Activated CD4-positive, CD25-positive, alpha-beta regulatory T cell treated with anti-CD3 and anti-CD28 coated beads, Interleukin-2, amount 50 U/mL, for 24 hours (primary cell): ENCODE data around the gene PGAM2.
"Not testable (repeated sequence)": the region's sequence is repeated elsewhere in the genome, so short reads cannot be mapped to it uniquely, and the experiment has no call there.

ENCODE experiments used
- ATAC-seq, 2 donors: fragments of 150-1000 bp; cut with Tn5 transposase; one replicate each; pipeline ENCODE4 v1.10.0; 2021; ENCODE audit warnings: mild to moderate bottlenecking in 1 of 2, moderate library complexity in 1 of 2

PGAM2 gene

GRCh38 chr7:44018857-44019807 lies 46.2 kb downstream of the PGAM2 start:
- ATAC-seq: peak; percentile 91

GRCh38 chr7:44015090-44015489 lies 50.3 kb downstream of the PGAM2 start:
- not testable (repeated sequence) for ATAC-seq
